Naive thymus-derived CD4-positive, alpha-beta T cell (primary cell): ENCODE measurements around the gene HDAC5. TPM values are rescaled to one million over a fixed set of nuclear protein-coding genes. Genes with fewer than 3 reads are reported as not detected.

ENCODE experiments used
- ATAC-seq: fragments of 150-1000 bp; cut with Tn5 transposase; 2 replicates; pipeline ENCODE4 v1.10.0; 2021; ENCODE audit warnings: mild to moderate bottlenecking, moderate library complexity
- CTCF ChIA-PET: fragments of 350-600 bp; sonication (Branson Sonifier 250); formaldehyde crosslinking; loops from one replicate; lab custom pipeline; 2021; ENCODE audit warnings: antibody characterized with exemption; lab: Charles Lee
- POLR2A ChIA-PET: fragments of 350-600 bp; sonication (Branson Sonifier 250); formaldehyde crosslinking; loops from one replicate; lab custom pipeline; 2021; ENCODE audit warnings: antibody characterized with exemption, inconsistent platforms; lab: Charles Lee
- DNase-seq, 9 donors: peaks; one replicate each; pipeline versions ENCODE4 v3.0.0 to v3.0.0-alpha.2; 2020 to 2022; ENCODE audit warnings: mixed read lengths in 1 of 9
- H3K27ac ChIP-seq: one replicate; pipeline ENCODE4 v1.7.0; 2013; ENCODE audit warnings: mild to moderate bottlenecking, low read depth, low read length, moderate library complexity
- H3K27me3 ChIP-seq, 2 donors: one replicate each; pipeline ENCODE4 v1.7.0; 2013; ENCODE audit warnings: low read length in 2 of 2, mild to moderate bottlenecking in 2 of 2, moderate library complexity in 2 of 2; ENCODE audit not compliant: control insufficient read depth in 2 of 2, insufficient read depth in 2 of 2
- H3K36me3 ChIP-seq, 3 experiments: 1 replicate in 2 of 3; 2 replicates in 1 of 3; pipeline ENCODE4 v1.7.0; 2013; ENCODE audit warnings: low read length in 3 of 3, mild to moderate bottlenecking in 3 of 3, moderate library complexity in 1 of 3; ENCODE audit not compliant: insufficient read depth in 3 of 3, control insufficient read depth in 2 of 3
- H3K4me1 ChIP-seq, 2 donors: one replicate each; pipeline ENCODE4 v1.7.0; 2013; ENCODE audit warnings: low read length in 2 of 2, mild to moderate bottlenecking in 2 of 2, moderate library complexity in 1 of 2; ENCODE audit not compliant: control insufficient read depth in 2 of 2, insufficient read depth in 2 of 2
- H3K4me3 ChIP-seq: 2 replicates; pipeline ENCODE4 v1.7.0; 2013; ENCODE audit warnings: mild to moderate bottlenecking, low read length
- H3K9me3 ChIP-seq, 3 experiments: 1 replicate in 2 of 3; 2 replicates in 1 of 3; pipeline ENCODE4 v1.7.0; 2013; ENCODE audit warnings: low read length in 3 of 3; ENCODE audit not compliant: control insufficient read depth in 2 of 3
- H3K27ac Mint-ChIP-seq, 9 donors: one replicate each; pipeline ENCODE4 v1.8.0; 2020 to 2022; ENCODE audit warnings: mixed read lengths in 9 of 9, mild to moderate bottlenecking in 8 of 9, moderate library complexity in 5 of 9, inconsistent platforms in 2 of 9
- H3K27me3 Mint-ChIP-seq, 5 donors: one replicate each; pipeline ENCODE4 v1.8.0; 2021 to 2022; ENCODE audit warnings: mixed read lengths in 5 of 5, mild to moderate bottlenecking in 1 of 5
- H3K36me3 Mint-ChIP-seq, 5 donors: one replicate each; pipeline ENCODE4 v1.8.0; 2020 to 2022; ENCODE audit warnings: mixed read lengths in 5 of 5, mild to moderate bottlenecking in 3 of 5, inconsistent platforms in 1 of 5
- H3K4me1 Mint-ChIP-seq, 7 donors: one replicate each; pipeline ENCODE4 v1.8.0; 2020 to 2022; ENCODE audit warnings: mixed read lengths in 7 of 7, mild to moderate bottlenecking in 3 of 7, inconsistent platforms in 1 of 7
- H3K4me3 Mint-ChIP-seq, 10 donors: one replicate each; pipeline ENCODE4 v1.8.0; 2020 to 2022; ENCODE audit warnings: mild to moderate bottlenecking in 10 of 10, mixed read lengths in 10 of 10, moderate library complexity in 6 of 10, inconsistent platforms in 2 of 10
- H3K9me3 Mint-ChIP-seq, 11 donors: one replicate each; pipeline ENCODE4 v1.8.0; 2020 to 2022; ENCODE audit warnings: mixed read lengths in 11 of 11, mild to moderate bottlenecking in 4 of 11, inconsistent platforms in 1 of 11, moderate library complexity in 1 of 11
- intact Hi-C, 2 donors: fragments of 100-400 bp; cut with micrococcal nuclease; formaldehyde crosslinking; loops; one replicate each; pipeline ENCODE4 v1.15.1; 2023
- polyA plus RNA-seq, 2 donors: library from polyadenylated mRNA; unstranded; fragments of 300-500 nt; fragmentation: Illumina TruSeq; gene quantifications; one replicate each; pipeline ENCODE4 v1.2.3, GENCODE V29; 2021
- total RNA-seq, 6 experiments: library from RNA in 5 of 6; stranded (reverse) in 5 of 6; gene quantifications; 1 replicate in 5 of 6; 2 replicates in 1 of 6; pipeline ENCODE4 v1.2.3 and lab custom pipeline; 2021 to 2026

HDAC5 gene
- total and polyA plus RNA-seq, 7 experiments from 2014 or later, result 15.2 to 106 (median 67.1) TPM

GRCh38 chr17:44094701-44095387 is 28.6 kb downstream of the HDAC5 start:
- Histone ChIP-seq H3K27me3 (no peaks in the 10 kb centered on the region), H3K36me3 (peaks cover 0 to 30% (median 0%) of the 10 kb centered on the region in 3 experiments), H3K4me1 (peaks cover 0 to 12% of the 10 kb centered on the region in 2 donors), H3K4me3 (no peak overlapping the region), H3K9me3 (no peaks in the 10 kb centered on the region), H3K27ac (no peak overlapping the region)
- intact Hi-C loops, result no loop called here
- Mint-ChIP-seq H3K4me1 (peaks cover 7 to 20% (median 12%) of the 10 kb centered on the region in 7 donors), H3K4me3 (no peak overlapping the region), H3K27me3 (no peaks in the 10 kb centered on the region), H3K27ac (no peak overlapping the region), H3K9me3 (no peaks in the 10 kb centered on the region), H3K36me3 (peaks cover 0 to 8% (median 0%) of the 10 kb centered on the region in 5 donors)
- ChIA-PET POLR2A (no interaction called here), CTCF (no interaction called here)
- no peak for ATAC-seq
- no peak for DNase-seq

GRCh38 chr17:44093231-44093900 is 30.1 kb downstream of the HDAC5 start:
- Histone ChIP-seq H3K4me1 (peaks cover 0 to 12% of the 10 kb centered on the region in 2 donors), H3K9me3 (no peaks in the 10 kb centered on the region), H3K27ac (no peak overlapping the region), H3K36me3 (peaks cover 0 to 39% (median 6%) of the 10 kb centered on the region in 3 experiments), H3K27me3 (no peaks in the 10 kb centered on the region), H3K4me3 (no peak overlapping the region)
- Mint-ChIP-seq H3K27me3 (no peaks in the 10 kb centered on the region), H3K4me3 (no peak overlapping the region), H3K27ac (no peak overlapping the region), H3K4me1 (peaks cover 6 to 24% (median 15%) of the 10 kb centered on the region in 7 donors), H3K36me3 (peaks cover 3 to 12% (median 4%) of the 10 kb centered on the region in 5 donors), H3K9me3 (no peaks in the 10 kb centered on the region)
- CTCF ChIA-PET, result interaction anchor here (0.6 kb wide), 1 partner anchor 113 kb away, joined by 3 read pairs; no protein-coding TSS in a partner anchor
- ATAC-seq (no peak), DNase-seq (no peak)
- intact Hi-C loops, result no loop called here
- POLR2A ChIA-PET, result no interaction called here

- no peaks in the 10 kb centered on the region for H3K27me3 ChIP-seq
- Mint-ChIP-seq H3K4me1 (peaks cover 0 to 21% (median 12%) of the 10 kb centered on the region in 7 donors), H3K27me3 (no peaks in the 10 kb centered on the region), H3K27ac (no peak overlapping the region), H3K9me3 (no peaks in the 10 kb centered on the region), H3K36me3 (peaks cover 3 to 12% (median 4%) of the 10 kb centered on the region in 5 donors), H3K4me3 (no peak overlapping the region)
- H3K27ac ChIP-seq, result no peak overlapping the region
- CTCF ChIA-PET, result no interaction called here
- ATAC-seq (no peak), DNase-seq (no peak)
- no peak overlapping the region for H3K4me3 ChIP-seq
- intact Hi-C loops, result no loop called here
- peaks cover 0 to 52% (median 6%) of the 10 kb centered on the region in 3 experiments for H3K36me3 ChIP-seq
- H3K4me1 ChIP-seq, result peaks cover 0 to 7% of the 10 kb centered on the region in 2 donors
- no peaks in the 10 kb centered on the region for H3K9me3 ChIP-seq
- POLR2A ChIA-PET, result interaction anchor here (0.5 kb wide), 1 partner anchor 237 kb away, joined by 3 read pairs; no protein-coding TSS in a partner anchor
Measured at GRCh38 chr17:44092051-44092450, 31.4 kb downstream of the HDAC5 start.

DNA sequence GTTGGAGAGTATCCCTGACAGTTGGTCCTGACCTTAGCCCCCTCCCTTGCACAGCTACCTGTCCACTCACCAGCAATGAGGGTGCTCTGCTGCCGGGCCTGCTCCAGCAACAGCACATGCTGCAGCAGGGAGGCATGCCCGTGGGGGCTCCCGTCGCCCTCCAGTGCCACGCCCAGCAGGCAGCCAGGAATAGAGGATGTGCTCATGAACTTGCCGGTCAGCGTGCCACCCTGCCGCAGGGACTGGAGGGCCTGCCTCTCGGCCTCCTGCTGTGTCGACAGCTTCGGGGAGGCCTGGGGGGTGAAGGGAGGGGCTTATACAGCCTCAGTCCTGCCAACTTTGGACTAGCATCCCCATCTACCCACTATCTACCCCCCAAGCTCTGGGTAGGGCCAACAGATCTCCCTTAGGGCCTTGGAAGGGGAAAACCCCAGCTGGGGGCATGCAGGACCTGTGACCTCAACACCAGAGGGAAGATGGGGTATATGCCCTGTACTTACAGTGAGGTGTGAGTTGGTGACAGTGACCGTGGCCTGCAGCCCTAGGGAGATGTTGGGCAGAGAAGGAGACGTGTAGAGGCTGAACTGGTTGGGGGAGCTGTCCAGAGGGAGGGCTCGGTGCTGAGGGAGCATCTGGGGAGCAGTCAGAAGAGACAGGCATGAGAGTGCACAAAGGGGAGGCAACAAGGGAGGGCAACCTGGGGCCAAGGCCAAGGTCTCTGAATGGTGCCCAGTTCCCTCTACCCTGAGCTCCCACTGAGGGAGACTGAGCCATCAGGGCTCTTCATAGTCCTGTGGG is 32.0 kb downstream of the HDAC5 start:
- Mint-ChIP-seq H3K36me3 (peaks cover 3 to 12% (median 4%) of the 10 kb centered on the region in 5 donors), H3K27me3 (no peaks in the 10 kb centered on the region), H3K27ac (no peak overlapping the region), H3K9me3 (no peaks in the 10 kb centered on the region), H3K4me1 (peaks cover 0 to 23% (median 15%) of the 10 kb centered on the region in 7 donors), H3K4me3 (no peak overlapping the region)
- Histone ChIP-seq H3K27ac (no peak overlapping the region), H3K27me3 (no peaks in the 10 kb centered on the region), H3K9me3 (no peaks in the 10 kb centered on the region), H3K4me3 (no peak overlapping the region), H3K36me3 (peaks cover 0 to 55% (median 6%) of the 10 kb centered on the region in 3 experiments), H3K4me1 (peaks cover 0 to 5% of the 10 kb centered on the region in 2 donors)
- DNase-seq (no peak), ATAC-seq (no peak)
- ChIA-PET POLR2A (interaction anchor here (0.5 kb wide), 1 partner anchor 238 kb away, joined by 3 read pairs; no protein-coding TSS in a partner anchor), CTCF (no interaction called here)
- intact Hi-C loops, result no loop called here

DNA sequence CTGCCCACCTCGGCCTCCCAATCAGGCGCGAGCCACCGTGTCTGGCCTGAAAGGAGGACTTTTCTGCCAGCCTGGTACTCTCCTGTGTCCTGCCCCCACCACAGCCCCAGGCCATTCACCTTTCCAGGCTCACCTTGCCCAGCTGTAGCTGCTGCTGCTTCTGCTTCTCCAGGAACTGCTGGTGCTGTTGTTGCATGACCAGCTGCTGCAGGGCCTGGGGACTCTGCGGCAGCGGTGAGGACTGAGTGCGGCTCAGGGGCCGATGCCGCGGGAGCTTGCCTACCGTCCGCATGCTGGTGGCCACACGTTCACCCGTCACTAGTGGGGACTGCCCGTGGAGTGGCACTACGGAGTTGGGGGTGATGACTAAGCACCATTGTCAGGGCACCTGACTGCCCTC is 35.2 kb downstream of the HDAC5 start:
- Histone ChIP-seq H3K9me3 (no peaks in the 10 kb centered on the region), H3K27ac (no peak overlapping the region), H3K4me1 (no peaks in the 10 kb centered on the region), H3K4me3 (no peak overlapping the region), H3K27me3 (no peaks in the 10 kb centered on the region), H3K36me3 (peaks cover 0 to 76% (median 6%) of the 10 kb centered on the region in 3 experiments)
- DNase-seq, result no peak
- POLR2A ChIA-PET, result interaction anchor here (0.8 kb wide), 1 partner anchor 1404 kb away, joined by 3 read pairs; no protein-coding TSS in a partner anchor
- no peak for ATAC-seq
- Mint-ChIP-seq H3K27ac (peak overlapping the region in 2 of 9 donors; percentile 23 to 26), H3K36me3 (peaks cover 3 to 20% (median 6%) of the 10 kb centered on the region in 5 donors), H3K4me1 (peaks cover 0 to 12% (median 4%) of the 10 kb centered on the region in 7 donors), H3K9me3 (no peaks in the 10 kb centered on the region), H3K27me3 (no peaks in the 10 kb centered on the region), H3K4me3 (no peak overlapping the region)
- intact Hi-C loops, result no loop called here
- CTCF ChIA-PET, result interaction anchor here (0.6 kb wide), 1 partner anchor 29 kb away, joined by 3 read pairs; no protein-coding TSS in a partner anchor

DNA sequence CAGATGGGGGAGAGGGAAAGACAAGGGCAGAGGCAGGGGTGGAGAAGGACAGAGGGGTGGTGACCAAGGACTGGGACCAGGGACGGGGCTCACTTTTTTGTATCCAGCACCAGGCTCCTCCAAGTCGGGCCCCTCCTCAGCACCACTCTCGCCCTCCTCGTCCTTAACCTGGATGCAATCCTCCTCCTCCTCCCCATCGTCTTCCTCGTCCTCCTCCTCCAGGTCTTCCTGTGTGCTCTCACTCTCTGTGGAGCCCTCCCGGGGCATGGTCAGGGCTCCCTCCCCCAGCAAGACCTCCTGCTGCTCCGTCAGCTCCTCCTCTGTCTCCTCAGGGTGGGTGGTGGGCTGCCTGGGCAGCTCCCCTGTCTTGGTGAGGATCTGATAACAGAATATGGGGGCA is 36.1 kb downstream of the HDAC5 start:
- peaks cover 0 to 12% (median 4%) of the 10 kb centered on the region in 7 donors for H3K4me1 Mint-ChIP-seq
- peak overlapping the region in 2 of 9 donors; percentile 49 to 80 for H3K27ac Mint-ChIP-seq
- intact Hi-C loops, result no loop called here
- H3K27ac ChIP-seq, result no peak overlapping the region
- no peaks in the 10 kb centered on the region for H3K9me3 Mint-ChIP-seq
- ChIA-PET CTCF (no interaction called here), POLR2A (no interaction called here)
- DNase-seq, result no peak
- peaks cover 0 to 77% (median 6%) of the 10 kb centered on the region in 3 experiments for H3K36me3 ChIP-seq
- H3K36me3 Mint-ChIP-seq, result peaks cover 3 to 18% (median 6%) of the 10 kb centered on the region in 5 donors
- H3K4me3 Mint-ChIP-seq, result no peak overlapping the region
- no peaks in the 10 kb centered on the region for H3K9me3 ChIP-seq
- no peak for ATAC-seq
- H3K4me1 ChIP-seq, result no peaks in the 10 kb centered on the region
- no peak overlapping the region for H3K4me3 ChIP-seq
- no peaks in the 10 kb centered on the region for H3K27me3 Mint-ChIP-seq
- H3K27me3 ChIP-seq, result no peaks in the 10 kb centered on the region
